ENCODE data around the gene TM7SF2.

TM7SF2 gene

DNA sequence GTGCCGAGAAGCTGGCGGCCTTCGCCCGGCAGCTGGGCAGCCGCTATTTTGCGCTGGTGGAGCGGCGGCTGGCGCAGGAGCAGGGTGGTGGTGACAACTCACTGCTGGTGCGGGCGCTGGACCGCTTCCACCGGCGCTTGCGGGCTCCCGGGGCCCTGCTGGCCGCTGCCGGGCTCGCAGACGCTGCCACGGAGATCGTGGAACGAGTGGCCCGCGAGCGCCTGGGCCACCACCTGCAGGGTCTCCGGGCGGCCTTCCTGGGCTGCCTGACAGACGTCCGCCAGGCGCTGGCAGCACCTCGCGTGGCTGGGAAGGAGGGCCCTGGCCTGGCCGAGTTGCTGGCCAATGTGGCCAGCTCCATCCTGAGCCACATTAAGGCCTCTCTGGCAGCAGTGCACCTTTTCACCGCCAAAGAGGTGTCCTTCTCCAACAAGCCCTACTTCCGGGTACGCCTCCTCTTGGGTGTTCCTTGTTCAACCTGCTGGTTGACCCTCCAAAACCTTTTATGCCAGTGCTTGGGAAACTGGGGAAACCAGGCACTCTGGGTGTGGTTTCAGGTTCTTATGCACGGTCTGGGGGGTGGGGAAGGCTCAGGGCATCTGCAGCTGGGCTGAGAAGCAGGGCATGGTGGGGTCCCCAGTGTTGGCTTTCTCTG is 3.1 kb upstream of the TM7SF2 start:
- Histone ChIP-seq H3K9ac (ENCODE audit: low read length) (no peak overlapping the region), H3F3A (ENCODE audit: insufficient read depth, low read length) (0 out of 2 replicates have a peak, but pooled peaks cover 5% of the 10 kb centered on the region)
- TF ChIP-seq EZH2 (IDR thresholded peaks at IDR 0.05; ENCODE audit: borderline replicate concordance, low read length), result no peak
- no peak for TF ChIP-seq CTCF (IDR thresholded peaks at IDR 0.05; ENCODE audit: low read length)

DNA sequence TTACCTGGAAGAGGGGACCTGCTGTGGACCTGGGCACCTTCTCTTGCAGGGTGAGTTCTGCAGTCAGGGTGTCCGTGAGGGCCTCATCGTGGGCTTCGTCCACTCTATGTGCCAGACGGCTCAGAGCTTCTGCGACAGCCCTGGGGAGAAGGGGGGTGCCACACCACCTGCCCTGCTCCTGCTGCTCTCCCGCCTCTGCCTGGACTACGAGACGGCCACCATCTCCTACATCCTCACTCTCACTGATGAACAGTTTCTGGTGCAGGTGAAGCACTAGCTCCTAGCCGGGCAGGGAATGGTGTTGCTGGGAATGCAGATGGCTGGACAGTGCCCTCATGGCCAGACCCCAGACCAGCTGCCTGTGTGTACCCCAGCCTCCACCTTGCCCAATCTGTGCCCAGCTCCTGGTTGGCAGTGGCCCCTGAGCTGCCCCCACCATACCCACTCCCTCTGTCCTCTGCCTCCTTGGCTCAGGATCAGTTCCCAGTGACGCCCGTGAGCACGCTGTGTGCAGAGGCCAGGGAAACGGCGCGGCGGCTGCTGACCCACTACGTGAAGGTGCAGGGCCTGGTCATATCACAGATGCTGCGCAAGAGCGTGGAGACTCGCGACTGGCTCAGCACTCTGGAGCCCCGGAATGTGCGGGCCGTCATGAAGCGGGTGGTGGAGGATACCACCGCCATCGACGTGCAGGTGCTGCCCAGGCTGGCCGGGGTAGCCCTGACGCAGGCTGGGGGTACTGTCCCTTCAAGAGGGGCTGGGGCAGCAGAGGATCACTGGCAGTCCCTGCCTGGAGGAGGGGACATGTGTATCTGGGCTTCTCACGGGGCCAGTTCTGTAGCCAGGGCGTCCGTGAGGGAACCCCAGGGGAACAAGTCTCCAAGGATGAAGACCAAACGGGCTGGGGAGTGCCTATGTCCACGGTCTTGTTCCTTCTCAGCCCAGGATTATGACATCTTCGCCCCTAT is 2.2 kb upstream of the TM7SF2 start:
- no peaks in the 10 kb centered on the region for H4K20me1 ChIP-seq (ENCODE audit: insufficient read depth, low read length)
- no peaks in the 10 kb centered on the region for H3K79me2 ChIP-seq (ENCODE audit: insufficient read depth, low read length)
- H3K4me2 ChIP-seq (ENCODE audit: low read length), result no peak overlapping the region
- no peak overlapping the region for H3K27ac ChIP-seq (ENCODE audit: low read depth, low read length, poor library complexity, severe bottlenecking)
- no peaks in the 10 kb centered on the region for H3K9me2 ChIP-seq (ENCODE audit: low read depth, low read length)
- TF ChIP-seq CTCF (IDR thresholded peaks at IDR 0.05; ENCODE audit: low read length) (no peak), EZH2 (IDR thresholded peaks at IDR 0.05; ENCODE audit: borderline replicate concordance, low read length) (no peak)
- H3K4me3 ChIP-seq (ENCODE audit: low read depth, low read length, poor library complexity, severe bottlenecking), result no peak overlapping the region
- H3K36me3 ChIP-seq (ENCODE audit: insufficient read depth, low read length), result peaks cover 33% of the 10 kb centered on the region; the same call in 1 of the 2 replicates
- H3K9me3 ChIP-seq (ENCODE audit: low read length), result no peaks in the 10 kb centered on the region
- H2AFZ ChIP-seq (ENCODE audit: low read length), result no peak overlapping the region
- no peaks in the 10 kb centered on the region for H3K27me3 ChIP-seq (ENCODE audit: insufficient read depth, low read length)
- H3K9ac ChIP-seq (ENCODE audit: low read length), result no peak overlapping the region
- 0 out of 2 replicates have a peak, but pooled peaks cover 5% of the 10 kb centered on the region for H3F3A ChIP-seq (ENCODE audit: insufficient read depth, low read length)
- H3K4me1 ChIP-seq (ENCODE audit: insufficient read depth, low read length, severe bottlenecking), result peaks cover 31% of the 10 kb centered on the region

More for the DNA sequence above, 3.1 kb upstream of the TM7SF2 start:
- H3K4me2 ChIP-seq (ENCODE audit: low read length), result no peak overlapping the region
- no peaks in the 10 kb centered on the region for H3K79me2 ChIP-seq (ENCODE audit: insufficient read depth, low read length)
- no peaks in the 10 kb centered on the region for H3K27me3 ChIP-seq (ENCODE audit: insufficient read depth, low read length)
- H4K20me1 ChIP-seq (ENCODE audit: insufficient read depth, low read length), result no peaks in the 10 kb centered on the region
- H3K27ac ChIP-seq (ENCODE audit: low read depth, low read length, poor library complexity, severe bottlenecking), result no peak overlapping the region
- no peak overlapping the region for H3K4me3 ChIP-seq (ENCODE audit: low read depth, low read length, poor library complexity, severe bottlenecking)
- H3K9me3 ChIP-seq (ENCODE audit: low read length), result no peaks in the 10 kb centered on the region
- H3K36me3 ChIP-seq (ENCODE audit: insufficient read depth, low read length), result peaks cover 26% of the 10 kb centered on the region; the same call in 1 of the 2 replicates
- H3K4me1 ChIP-seq (ENCODE audit: insufficient read depth, low read length, severe bottlenecking), result peaks cover 23% of the 10 kb centered on the region
- H3K9me2 ChIP-seq (ENCODE audit: low read depth, low read length), result no peaks in the 10 kb centered on the region
- H2AFZ ChIP-seq (ENCODE audit: low read length), result no peak overlapping the region

GRCh38 chr11:65110354-65110861 is 1.3 kb upstream of the TM7SF2 start:
- no peak overlapping the region for H2AFZ ChIP-seq (ENCODE audit: low read length)
- peak overlapping the region; percentile 55 for H3K27ac ChIP-seq (ENCODE audit: low read depth, low read length, poor library complexity, severe bottlenecking)
- no peaks in the 10 kb centered on the region for H3K27me3 ChIP-seq (ENCODE audit: insufficient read depth, low read length)
- peak overlapping the region; percentile 3; the same call in 1 of the 2 replicates for H3K4me2 ChIP-seq (ENCODE audit: low read length)
- H3K9me3 ChIP-seq (ENCODE audit: low read length), result no peaks in the 10 kb centered on the region
- H3K4me1 ChIP-seq (ENCODE audit: insufficient read depth, low read length, severe bottlenecking), result peaks cover 31% of the 10 kb centered on the region
- H3K36me3 ChIP-seq (ENCODE audit: insufficient read depth, low read length), result peaks cover 33% of the 10 kb centered on the region; the same call in 1 of the 2 replicates
- H3K79me2 ChIP-seq (ENCODE audit: insufficient read depth, low read length), result no peaks in the 10 kb centered on the region
- peak overlapping the region; percentile 5; the same call in 1 of the 2 replicates for H3K9ac ChIP-seq (ENCODE audit: low read length)
- no peak overlapping the region for H3K4me3 ChIP-seq (ENCODE audit: low read depth, low read length, poor library complexity, severe bottlenecking)
- H3K9me2 ChIP-seq (ENCODE audit: low read depth, low read length), result no peaks in the 10 kb centered on the region
- no peaks in the 10 kb centered on the region for H4K20me1 ChIP-seq (ENCODE audit: insufficient read depth, low read length)
- H3F3A ChIP-seq (ENCODE audit: insufficient read depth, low read length), result 0 out of 2 replicates have a peak, but pooled peaks cover 5% of the 10 kb centered on the region
- TF ChIP-seq EZH2 (IDR thresholded peaks at IDR 0.05; ENCODE audit: borderline replicate concordance, low read length), result no peak
- peak; percentile 91 for TF ChIP-seq CTCF (IDR thresholded peaks at IDR 0.05; ENCODE audit: low read length)

Data from OCI-LY1 (cell line).